Smooth muscle cell (in vitro differentiated cells): ENCODE results near the gene MTUS2. TPM values are rescaled to one million over a fixed set of nuclear protein-coding genes. Genes with fewer than 3 reads are reported as not detected.

Experiments used
- DNase-seq: peaks from one replicate; lab custom pipeline; 2025; ENCODE audit not compliant: unreplicated experiment; lab: John Stamatoyannopoulos, UW
- H2AFZ ChIP-seq: fragments of 200-600 bp; sonication (generic); 2 replicates; pipeline ENCODE4 v1.6.0; 2016; ENCODE audit warnings: antibody characterized with exemption, low read depth, mild to moderate bottlenecking
- H3F3A ChIP-seq: fragments of 200-600 bp; sonication (generic); 2 replicates; pipeline ENCODE4 v1.6.0; 2017; ENCODE audit warnings: antibody characterized with exemption, low read depth
- H3K27ac ChIP-seq: fragments of 200-600 bp; sonication (generic); 2 replicates; pipeline ENCODE4 v1.5.1; 2016; ENCODE audit warnings: low read depth, mild to moderate bottlenecking
- H3K27me3 ChIP-seq: fragments of 200-600 bp; sonication (generic); 2 replicates; pipeline ENCODE4 v1.6.1; 2016; ENCODE audit warnings: low read depth, mild to moderate bottlenecking
- H3K36me3 ChIP-seq: fragments of 200-600 bp; sonication (generic); 2 replicates; pipeline ENCODE4 v1.5.1; 2016; ENCODE audit warnings: low read depth
- H3K4me1 ChIP-seq: fragments of 200-600 bp; sonication (generic); 2 replicates; pipeline ENCODE4 v1.5.1; 2016; ENCODE audit warnings: low read depth
- H3K4me2 ChIP-seq: fragments of 200-600 bp; sonication (generic); 2 replicates; pipeline ENCODE4 v1.6.0; 2016; ENCODE audit warnings: mild to moderate bottlenecking
- H3K4me3 ChIP-seq: fragments of 200-600 bp; sonication (generic); 2 replicates; pipeline ENCODE4 v1.5.1; 2016; ENCODE audit warnings: mild to moderate bottlenecking
- H3K79me2 ChIP-seq: fragments of 200-600 bp; sonication (generic); 2 replicates; pipeline ENCODE4 v1.6.0; 2016; ENCODE audit warnings: low read depth, mild to moderate bottlenecking
- H3K9ac ChIP-seq: fragments of 200-600 bp; sonication (generic); 2 replicates; pipeline ENCODE4 v1.6.0; 2016; ENCODE audit warnings: low read depth
- H3K9me3 ChIP-seq: fragments of 200-600 bp; sonication (generic); replicated peaks from 2 replicates; pipeline ENCODE4 v1.5.1; 2016; ENCODE audit warnings: low read depth
- H4K20me1 ChIP-seq: fragments of 200-600 bp; sonication (generic); 2 replicates; pipeline ENCODE4 v1.6.0; 2016; ENCODE audit warnings: low read depth
- CTCF ChIP-seq: fragments of 200-600 bp; sonication (generic); IDR thresholded peaks from 2 replicates; pipeline ENCODE4 v1.5.1; 2017; ENCODE audit warnings: borderline replicate concordance, mild to moderate bottlenecking, antibody characterized with exemption; ENCODE audit not compliant: insufficient read depth, poor library complexity, severe bottlenecking
- WGBS: methylation state at CpG from one replicate; pipeline ENCODE4 v1.1.7; 2016; ENCODE audit warnings: low lambda C conversion rate; 5-methylcytosine and 5-hydroxymethylcytosine counted together
- polyA plus RNA-seq: library from polyadenylated mRNA; unstranded; fragments of >200 nt; fragmentation: Nextera tagmentation; extraction: Ambion mirVana; gene quantifications from 2 replicates; pipeline ENCODE4 v1.2.1, GENCODE V29; 2016
- total RNA-seq: library from RNA; depleted of rRNA; stranded (reverse); fragments of >200 nt; gene quantifications from 2 replicates; pipeline ENCODE4 v1.2.3, GENCODE V29; 2014

The MTUS2 gene
- total and polyA plus RNA-seq, 2 experiments from 2014 or later: 0.06 to 0.63 TPM

GRCh38 chr13:28819046-28819730, 951 bp upstream of the MTUS2 start:
- no peak overlapping the region for H3K27ac ChIP-seq
- 11% methylated on average over 29 of the region's 29 CpGs for WGBS
- H3K4me1 ChIP-seq: peaks cover 7% of the 10 kb centered on the region
- no peaks in the 10 kb centered on the region for H4K20me1 ChIP-seq
- H3K4me3 ChIP-seq: peak overlapping the region; percentile 53
- H3K36me3 ChIP-seq: no peaks in the 10 kb centered on the region
- H3K9me3 ChIP-seq: no peaks in the 10 kb centered on the region
- H3K4me2 ChIP-seq: peak overlapping the region; percentile 97
- H3K27me3 ChIP-seq: peaks cover 42% of the 10 kb centered on the region
- H3K79me2 ChIP-seq: no peaks in the 10 kb centered on the region
- peak overlapping the region; percentile 72 for H2AFZ ChIP-seq
- TF ChIP-seq CTCF: no peak
- H3F3A ChIP-seq: no peaks in the 10 kb centered on the region
- H3K9ac ChIP-seq: no peak overlapping the region
- peak; percentile 57 for DNase-seq

- peaks cover 7% of the 10 kb centered on the region for H3K4me1 ChIP-seq
- peaks cover 42% of the 10 kb centered on the region for H3K27me3 ChIP-seq
- TF ChIP-seq CTCF: peak; percentile 41
- H4K20me1 ChIP-seq: no peaks in the 10 kb centered on the region
- WGBS: 1% methylated on average over 28 of the region's 55 CpGs
- H3K27ac ChIP-seq: no peak overlapping the region
- no peak overlapping the region for H3K9ac ChIP-seq
- H3K4me2 ChIP-seq: peak overlapping the region; percentile 97
- peak overlapping the region; percentile 72 for H2AFZ ChIP-seq
- peak; percentile 57 for DNase-seq
- no peaks in the 10 kb centered on the region for H3K79me2 ChIP-seq
- no peaks in the 10 kb centered on the region for H3K9me3 ChIP-seq
- H3K4me3 ChIP-seq: peak overlapping the region; percentile 56
- H3K36me3 ChIP-seq: no peaks in the 10 kb centered on the region
- H3F3A ChIP-seq: no peaks in the 10 kb centered on the region
Observed at GRCh38 chr13:28819735-28820098, 422 bp upstream of the MTUS2 start.

GRCh38 chr13:28822151-28822550, 2.0 kb downstream of the MTUS2 start:
- Histone ChIP-seq H3K4me2 (no peak overlapping the region), H4K20me1 (no peaks in the 10 kb centered on the region), H3K27me3 (peaks cover 42% of the 10 kb centered on the region), H3K36me3 (no peaks in the 10 kb centered on the region), H2AFZ (no peak overlapping the region), H3K79me2 (no peaks in the 10 kb centered on the region), H3K27ac (no peak overlapping the region), H3F3A (no peaks in the 10 kb centered on the region), H3K9ac (no peak overlapping the region), H3K4me1 (peaks cover 7% of the 10 kb centered on the region), H3K4me3 (no peak overlapping the region), H3K9me3 (no peaks in the 10 kb centered on the region)
- 87% methylated on average over 5 of the region's 5 CpGs for WGBS
- no peak for TF ChIP-seq CTCF
- DNase-seq: no peak

GRCh38 chr13:28822801-28823200, 2.7 kb downstream of the MTUS2 start:
- Histone ChIP-seq H3F3A (no peaks in the 10 kb centered on the region), H3K27me3 (peaks cover 37% of the 10 kb centered on the region), H3K4me2 (no peak overlapping the region), H3K4me3 (no peak overlapping the region), H3K36me3 (no peaks in the 10 kb centered on the region), H3K4me1 (peaks cover 7% of the 10 kb centered on the region), H2AFZ (no peak overlapping the region), H3K79me2 (no peaks in the 10 kb centered on the region), H3K9me3 (no peaks in the 10 kb centered on the region), H4K20me1 (no peaks in the 10 kb centered on the region), H3K27ac (no peak overlapping the region), H3K9ac (no peak overlapping the region)
- no peak for DNase-seq
- TF ChIP-seq CTCF: no peak
- WGBS: 82% methylated on average over 3 of the region's 3 CpGs
